Measurements from ENCODE around the gene ANK2. TPM values are rescaled to one million over a fixed set of nuclear protein-coding genes. Genes with fewer than 3 reads are reported as not detected.
A peak's percentile ranks its signal among the peaks of the same experiment; 100 is the strongest.

The ANK2 gene
- total and polyA plus RNA-seq, 2 of the 13 experiments (the other 11 are each of a cell fraction or from before 2014, with no cell fraction given): 2.7 to 15.1 TPM

GRCh38 chr4:113404167-113404571 is 354.7 kb downstream of the ANK2 start (continued):
- TF ChIP-seq REXO4 (CRISPR knock-in tag; IDR thresholded peaks at IDR 0.05; ENCODE audit: borderline replicate concordance) (no peak), ATRX (CRISPR knock-in tag; IDR thresholded peaks at IDR 0.05; ENCODE audit: borderline replicate concordance) (no peak), ZKSCAN5 (CRISPR knock-in tag; IDR thresholded peaks at IDR 0.05) (peak; percentile 87), SMAD3 (CRISPR knock-in tag; IDR thresholded peaks at IDR 0.05) (peak; percentile 84), ZNF773 (CRISPR knock-in tag; IDR thresholded peaks at IDR 0.05; ENCODE audit: borderline replicate concordance) (no peak), SNAPC2 (CRISPR knock-in tag; IDR thresholded peaks at IDR 0.05) (no peak), RFX3 (CRISPR knock-in tag; IDR thresholded peaks at IDR 0.05) (no peak), ZNF850 (CRISPR knock-in tag; conservative IDR thresholded peaks at IDR 0.05) (no peak), FOXP1 (IDR thresholded peaks at IDR 0.05) (peak; percentile 73; the same call in 1 of the 2 replicates), FOXP1 (CRISPR knock-in tag; IDR thresholded peaks at IDR 0.05) (peak; percentile 91), FOXP4 (CRISPR knock-in tag; IDR thresholded peaks at IDR 0.05) (peak; percentile 93), TBP (CRISPR knock-in tag; IDR thresholded peaks at IDR 0.05) (no peak), MYC (CRISPR knock-in tag; IDR thresholded peaks at IDR 0.05; ENCODE audit: borderline replicate concordance) (0 out of 2 replicates have a peak, but pooled peaks have one; percentile 41), ZFP62 (CRISPR knock-in tag; IDR thresholded peaks at IDR 0.05) (no peak), ZNF766 (CRISPR knock-in tag; IDR thresholded peaks at IDR 0.05; ENCODE audit: borderline replicate concordance) (peak; percentile 35; the same call in 1 of the 2 replicates), ZZZ3 (CRISPR knock-in tag; IDR thresholded peaks at IDR 0.05; ENCODE audit: borderline replicate concordance) (no peak), HOXA5 (CRISPR knock-in tag; IDR thresholded peaks at IDR 0.05) (peak; percentile 80; the same call in 1 of the 2 replicates), ZNF264 (CRISPR knock-in tag; IDR thresholded peaks at IDR 0.05) (0 out of 2 replicates have a peak, but pooled peaks have one; percentile 78), MEIS1 (CRISPR knock-in tag; IDR thresholded peaks at IDR 0.05; ENCODE audit: borderline replicate concordance) (peak; percentile 59), SMARCC2 (IDR thresholded peaks at IDR 0.05) (peak; percentile 78; the same call in 1 of the 2 replicates), SRSF4 (IDR thresholded peaks at IDR 0.05; ENCODE audit: low read depth, low read length, poor library complexity, severe bottlenecking) (no peak), ZSCAN5A (CRISPR knock-in tag; IDR thresholded peaks at IDR 0.05; ENCODE audit: borderline replicate concordance) (peak; percentile 60; the same call in 1 of the 2 replicates), HMG20A (CRISPR knock-in tag; IDR thresholded peaks at IDR 0.05; ENCODE audit: borderline replicate concordance) (peak; percentile 86; the same call in 1 of the 2 replicates), BCL6 (CRISPR knock-in tag; IDR thresholded peaks at IDR 0.05) (peak; percentile 83), ZNF619 (CRISPR knock-in tag; IDR thresholded peaks at IDR 0.05) (no peak), ZNF792 (CRISPR knock-in tag; IDR thresholded peaks at IDR 0.05) (peak; percentile 52; the same call in 1 of the 2 replicates), ZNF784 (CRISPR knock-in tag; IDR thresholded peaks at IDR 0.05; ENCODE audit: borderline replicate concordance) (no peak), ARID3A (IDR thresholded peaks at IDR 0.05; ENCODE audit: low read depth, low read length) (peak; percentile 89)
